Measurements from ENCODE around the gene PTGDR2.

GRCh38 chr11:60844045-60844869 is 11.5 kb downstream of the PTGDR2 start:
- no peak for TF ChIP-seq CTCF (IDR thresholded peaks at IDR 0.05; ENCODE audit: low read depth, low read length)
- no peak for TF ChIP-seq EZH2phosphoT487 (IDR thresholded peaks at IDR 0.05; ENCODE audit: low read depth)

All from OCI-LY3 (cell line).